Transverse colon (tissue), 4 donors: Measurements from ENCODE around the gene GMPPB.

ENCODE experiments used
- EP300 ChIP-seq: sonication (generic); formaldehyde crosslinking; IDR thresholded peaks from one replicate; pipeline ENCODE4 v1.6.1; 2017; ENCODE audit warnings: antibody characterized with exemption, low read depth
- POLR2A ChIP-seq: fragments of 450-650 bp; IDR thresholded peaks from one replicate; pipeline ENCODE4 v1.6.1; 2016; ENCODE audit warnings: antibody characterized with exemption, mild to moderate bottlenecking, moderate library complexity
- POLR2AphosphoS5 ChIP-seq, 3 donors: sonication (generic); formaldehyde crosslinking; IDR thresholded peaks; one replicate each; pipeline ENCODE4 v1.6.1; 2016; ENCODE audit warnings: antibody characterized with exemption in 3 of 3
- TF ChIP-seq, protein P1 (sequence below), 5 experiments: fragments of 200-600 bp in 3 of 5; fragments of 450-650 bp in 2 of 5; sonication (generic) in 3 of 5; IDR thresholded peaks; 1 replicate in 2 of 5; 2 replicates in 3 of 5; pipeline ENCODE4 v1.5.1; 2016 to 2017; ENCODE audit warnings: antibody characterized with exemption in 5 of 5, inconsistent platforms in 3 of 5, mild to moderate bottlenecking in 2 of 5, moderate library complexity in 1 of 5

DNA sequence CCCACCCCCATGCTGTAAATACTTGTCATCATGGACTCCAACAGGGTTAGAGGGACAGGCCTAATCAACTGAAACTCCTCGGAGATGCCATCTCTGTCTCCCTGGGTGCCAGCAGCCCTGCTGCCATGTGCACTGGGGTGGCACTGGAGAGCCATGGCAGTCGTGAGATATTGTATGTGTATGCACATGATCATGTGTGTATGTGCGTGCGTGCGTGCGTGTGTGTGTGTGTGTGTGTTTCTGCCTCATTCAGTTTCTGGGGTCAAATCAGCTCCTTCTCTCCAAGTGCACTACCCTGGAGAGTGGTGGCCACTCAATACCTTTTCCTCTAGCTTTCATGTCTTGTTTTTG, 52.8 kb downstream of the GMPPB start:
- TF ChIP-seq, protein P1, sequence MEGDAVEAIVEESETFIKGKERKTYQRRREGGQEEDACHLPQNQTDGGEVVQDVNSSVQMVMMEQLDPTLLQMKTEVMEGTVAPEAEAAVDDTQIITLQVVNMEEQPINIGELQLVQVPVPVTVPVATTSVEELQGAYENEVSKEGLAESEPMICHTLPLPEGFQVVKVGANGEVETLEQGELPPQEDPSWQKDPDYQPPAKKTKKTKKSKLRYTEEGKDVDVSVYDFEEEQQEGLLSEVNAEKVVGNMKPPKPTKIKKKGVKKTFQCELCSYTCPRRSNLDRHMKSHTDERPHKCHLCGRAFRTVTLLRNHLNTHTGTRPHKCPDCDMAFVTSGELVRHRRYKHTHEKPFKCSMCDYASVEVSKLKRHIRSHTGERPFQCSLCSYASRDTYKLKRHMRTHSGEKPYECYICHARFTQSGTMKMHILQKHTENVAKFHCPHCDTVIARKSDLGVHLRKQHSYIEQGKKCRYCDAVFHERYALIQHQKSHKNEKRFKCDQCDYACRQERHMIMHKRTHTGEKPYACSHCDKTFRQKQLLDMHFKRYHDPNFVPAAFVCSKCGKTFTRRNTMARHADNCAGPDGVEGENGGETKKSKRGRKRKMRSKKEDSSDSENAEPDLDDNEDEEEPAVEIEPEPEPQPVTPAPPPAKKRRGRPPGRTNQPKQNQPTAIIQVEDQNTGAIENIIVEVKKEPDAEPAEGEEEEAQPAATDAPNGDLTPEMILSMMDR (IDR thresholded peaks at IDR 0.05), result no peak
- no peak for TF ChIP-seq POLR2AphosphoS5 (IDR thresholded peaks at IDR 0.05)
- no peak for TF ChIP-seq POLR2A
- no peak for TF ChIP-seq EP300
